H1 (cell line): ENCODE measurements around the gene CSNK1G2. TPM values are rescaled to one million over a fixed set of nuclear protein-coding genes. Genes with fewer than 3 reads are reported as not detected.
A peak's percentile ranks its signal among the peaks of the same experiment; 100 is the strongest.

Experiments used
- CTCF ChIA-PET: fragments of 300-600 bp; sonication (Branson Sonifier 250); formaldehyde crosslinking; loops from one replicate; lab custom pipeline; 2021; ENCODE audit not compliant: partially characterized antibody; lab: Charles Lee
- POLR2A ChIA-PET: fragments of 300-600 bp; sonication (Branson Sonifier 250); formaldehyde crosslinking; loops from one replicate; lab custom pipeline; 2021; ENCODE audit warnings: inconsistent platforms; ENCODE audit not compliant: partially characterized antibody; lab: Charles Lee
- DNase-seq, 2 experiments: peaks; one replicate each; pipeline versions ENCODE4 v3.0.0 to v3.0.0-alpha.2; 2010 to 2022; ENCODE audit warnings: low spot score in 2 of 2, low read depth in 1 of 2, mixed read lengths in 1 of 2
- FAIRE-seq: peaks from 2 replicates; lab custom pipeline; 2011; peaks lifted over from hg19 to GRCh38; lab: Jason Lieb, UNC
- H2AFZ ChIP-seq: 2 replicates; pipeline ENCODE4 v1.8.1; 2012; ENCODE audit warnings: low read length, inconsistent platforms
- H2AK5ac ChIP-seq: 2 replicates; pipeline ENCODE4 v1.6.1; 2013; ENCODE audit warnings: low read depth, low read length
- H2BK120ac ChIP-seq: replicated peaks from 2 replicates; pipeline ENCODE3; 2013; ENCODE audit warnings: low read depth, low read length, inconsistent platforms
- H2BK12ac ChIP-seq: 2 replicates; pipeline ENCODE4 v1.6.1; 2013; ENCODE audit warnings: low read depth, low read length
- H2BK15ac ChIP-seq: 2 replicates; pipeline ENCODE4 v1.6.1; 2013; ENCODE audit warnings: low read length
- H2BK20ac ChIP-seq: 2 replicates; pipeline ENCODE4 v1.6.1; 2013; ENCODE audit warnings: low read length
- H2BK5ac ChIP-seq: 2 replicates; pipeline ENCODE4 v1.6.1; 2013; ENCODE audit warnings: low read depth, low read length
- H3K14ac ChIP-seq: 2 replicates; pipeline ENCODE4 v1.6.1; 2013; ENCODE audit warnings: inconsistent platforms; ENCODE audit not compliant: insufficient read length
- H3K18ac ChIP-seq: 2 replicates; pipeline ENCODE4 v1.6.1; 2013; ENCODE audit warnings: low read length; ENCODE audit errors: extremely low read depth
- H3K23ac ChIP-seq: 2 replicates; pipeline ENCODE4 v1.6.1; 2013; ENCODE audit warnings: inconsistent platforms; ENCODE audit not compliant: insufficient read length
- H3K23me2 ChIP-seq: 2 replicates; pipeline ENCODE4 v1.6.1; 2013; ENCODE audit warnings: low read depth, low read length
- H3K27ac ChIP-seq: 2 replicates; pipeline ENCODE4 v1.6.1; 2011; ENCODE audit warnings: low read depth, low read length, inconsistent platforms
- H3K27me3 ChIP-seq, 4 experiments: replicated peaks in 1 of 4; 1 replicate in 1 of 4; 2 replicates in 3 of 4; pipeline versions ENCODE4 v1.6.1 to v1.8.1; 2011 to 2013; ENCODE audit warnings: low read length in 3 of 4, mild to moderate bottlenecking in 3 of 4, inconsistent platforms in 2 of 4, mixed read lengths in 2 of 4, moderate library complexity in 1 of 4; ENCODE audit not compliant: control insufficient read depth in 3 of 4, insufficient read depth in 3 of 4; ENCODE audit errors: extremely low read depth in 1 of 4
- H3K36me3 ChIP-seq, 4 experiments: 2 replicates each; pipeline versions ENCODE4 v1.6.1 to v1.8.1; 2011 to 2013; ENCODE audit warnings: mild to moderate bottlenecking in 4 of 4, low read length in 3 of 4, moderate library complexity in 2 of 4, control low read depth in 1 of 4, inconsistent platforms in 1 of 4; ENCODE audit not compliant: insufficient read depth in 4 of 4, control insufficient read depth in 2 of 4
- H3K4ac ChIP-seq: replicated peaks from 2 replicates; pipeline ENCODE3; 2013; ENCODE audit warnings: low read length, low read depth, mixed read lengths, inconsistent platforms; ENCODE audit not compliant: insufficient read length
- H3K4me1 ChIP-seq, 4 experiments: replicated peaks in 1 of 4; 1 replicate in 1 of 4; 2 replicates in 3 of 4; pipeline versions ENCODE4 v1.6.1 to v1.8.1; 2011 to 2013; ENCODE audit warnings: low read length in 3 of 4, inconsistent platforms in 2 of 4, mixed read lengths in 1 of 4; ENCODE audit not compliant: insufficient read depth in 4 of 4, control insufficient read depth in 3 of 4
- H3K4me2 ChIP-seq, 2 experiments: 2 replicates each; pipeline versions ENCODE4 v1.6.1 to v1.8.1; 2011 to 2013; ENCODE audit warnings: low read depth in 2 of 2, low read length in 2 of 2, control low read depth in 1 of 2, inconsistent platforms in 1 of 2, mild to moderate bottlenecking in 1 of 2; ENCODE audit not compliant: insufficient read depth in 1 of 2
- H3K4me3 ChIP-seq, 4 experiments: fragments of 200-600, 300-600 bp in 1 of 4; sonication (generic), shearing (Covaris generic), sonication (Bioruptor Twin) in 1 of 4; 2 replicates each; pipeline versions ENCODE4 v1.5.1 to v1.8.1; 2011 to 2016; ENCODE audit warnings: low read length in 4 of 4, low read depth in 3 of 4, control low read depth in 2 of 4, inconsistent platforms in 2 of 4, mild to moderate bottlenecking in 2 of 4, mixed read lengths in 1 of 4, moderate library complexity in 1 of 4; ENCODE audit not compliant: insufficient read depth in 2 of 4; ENCODE audit errors: extremely low read depth in 1 of 4
- H3K56ac ChIP-seq: replicated peaks from 2 replicates; pipeline ENCODE3; 2013; ENCODE audit warnings: low read depth, mild to moderate bottlenecking, mixed read lengths, low read length, inconsistent platforms; ENCODE audit not compliant: insufficient read length
- H3K79me1 ChIP-seq: 2 replicates; pipeline ENCODE4 v1.6.1; 2013; ENCODE audit warnings: low read depth, low read length, control low read depth
- H3K79me2 ChIP-seq, 2 experiments: 2 replicates each; pipeline versions ENCODE4 v1.6.1 to v1.8.1; 2012 to 2013; ENCODE audit warnings: low read length in 2 of 2, mild to moderate bottlenecking in 2 of 2, inconsistent platforms in 1 of 2; ENCODE audit not compliant: insufficient read depth in 2 of 2, control insufficient read depth in 1 of 2
- H3K9ac ChIP-seq, 4 experiments: replicated peaks in 1 of 4; 1 replicate in 1 of 4; 2 replicates in 3 of 4; pipeline versions ENCODE4 v1.6.1 to v1.8.1; 2011 to 2013; ENCODE audit warnings: low read depth in 3 of 4, low read length in 3 of 4, control low read depth in 2 of 4, mild to moderate bottlenecking in 2 of 4, moderate library complexity in 2 of 4, inconsistent platforms in 1 of 4; ENCODE audit errors: extremely low read depth in 1 of 4
- H3K9me3 ChIP-seq, 2 experiments: 2 replicates each; pipeline versions ENCODE4 v1.6.1 to v1.8.1; 2012 to 2013; ENCODE audit warnings: mild to moderate bottlenecking in 2 of 2, moderate library complexity in 2 of 2, control low read depth in 1 of 2, inconsistent platforms in 1 of 2, low read depth in 1 of 2, low read length in 1 of 2, mixed read lengths in 1 of 2; ENCODE audit not compliant: insufficient read depth in 2 of 2
- H4K20me1 ChIP-seq, 2 experiments: replicated peaks in 1 of 2; 2 replicates each; pipeline versions ENCODE3 to v1.8.1; 2011 to 2013; ENCODE audit warnings: inconsistent platforms in 2 of 2, low read length in 2 of 2, mild to moderate bottlenecking in 1 of 2; ENCODE audit not compliant: insufficient read depth in 2 of 2, control insufficient read depth in 1 of 2
- H4K5ac ChIP-seq: 2 replicates; pipeline ENCODE4 v1.6.1; 2013; ENCODE audit warnings: low read length, low read depth, mixed read lengths, inconsistent platforms; ENCODE audit not compliant: insufficient read length
- H4K8ac ChIP-seq: 2 replicates; pipeline ENCODE4 v1.8.0; 2013; ENCODE audit warnings: mild to moderate bottlenecking, moderate library complexity, low read length, inconsistent platforms; ENCODE audit not compliant: insufficient read depth; ENCODE audit errors: extremely low read depth
- H4K91ac ChIP-seq: replicated peaks from 2 replicates; pipeline ENCODE3; 2013; ENCODE audit warnings: low read length, mixed read lengths, inconsistent platforms; ENCODE audit not compliant: insufficient read length
- CBX8 ChIP-seq: fragments of 300-800, 300-1000 bp; sonication (generic); IDR thresholded peaks from 2 replicates; pipeline ENCODE4 v1.7.1; 2016; ENCODE audit warnings: low read depth, low read length, borderline replicate concordance
- CHD1 ChIP-seq: IDR thresholded peaks from 2 replicates; pipeline ENCODE4 v1.6.1; 2012; ENCODE audit warnings: low read depth, low read length, improper control_type of control experiment
- HDAC6 ChIP-seq: IDR thresholded peaks from one replicate; pipeline ENCODE4 v1.7.1; 2012; ENCODE audit warnings: low read depth, mild to moderate bottlenecking, inconsistent platforms, low read length, moderate library complexity
- WGBS, 2 experiments: shearing (Covaris generic) in 1 of 2; methylation state at CpG; one replicate each; pipeline versions ENCODE4 v1.1.6 to v1.1.7; 2013 to 2015; ENCODE audit warnings: low lambda C conversion rate in 2 of 2, mixed read lengths in 2 of 2, inconsistent platforms in 1 of 2, low coverage in 1 of 2, missing lambda C conversion rate in 1 of 2; ENCODE audit not compliant: insufficient replicate concordance in 2 of 2, insufficient coverage in 1 of 2, insufficient read length in 1 of 2; ENCODE audit errors: extremely low coverage in 1 of 2, missing lambda C conversion rate in 1 of 2; 5-methylcytosine and 5-hydroxymethylcytosine counted together
- polyA plus RNA-seq, 7 experiments: library from polyadenylated mRNA; depleted of rRNA in 3 of 7; stranded (reverse) in 5 of 7; unstranded in 2 of 7; fragments of >200 nt in 5 of 7; fragments of 200-250 nt in 2 of 7; gene quantifications; 1 replicate in 5 of 7; 2 replicates in 1 of 7; 4 replicates in 1 of 7; pipeline versions ENCODE4 v1.2.1 to v1.2.3, GENCODE V29; 2011 to 2013; ENCODE audit warnings: missing spikeins in 2 of 7, mixed read lengths in 2 of 7
- total RNA-seq: library from RNA; stranded (reverse); fragmentation: NEBNext Ultra II Directional; extraction: Animal tissue kit (Norgen Biotek cat#: 25700); gene quantifications from 2 replicates; pipeline ENCODE4 v1.2.1, GENCODE V29; 2021

CSNK1G2 gene
- total and polyA plus RNA-seq, 2 of the 8 experiments (the other 6 are each of a cell fraction or from before 2014, with no cell fraction given): 99.5 to 130 TPM

DNA sequence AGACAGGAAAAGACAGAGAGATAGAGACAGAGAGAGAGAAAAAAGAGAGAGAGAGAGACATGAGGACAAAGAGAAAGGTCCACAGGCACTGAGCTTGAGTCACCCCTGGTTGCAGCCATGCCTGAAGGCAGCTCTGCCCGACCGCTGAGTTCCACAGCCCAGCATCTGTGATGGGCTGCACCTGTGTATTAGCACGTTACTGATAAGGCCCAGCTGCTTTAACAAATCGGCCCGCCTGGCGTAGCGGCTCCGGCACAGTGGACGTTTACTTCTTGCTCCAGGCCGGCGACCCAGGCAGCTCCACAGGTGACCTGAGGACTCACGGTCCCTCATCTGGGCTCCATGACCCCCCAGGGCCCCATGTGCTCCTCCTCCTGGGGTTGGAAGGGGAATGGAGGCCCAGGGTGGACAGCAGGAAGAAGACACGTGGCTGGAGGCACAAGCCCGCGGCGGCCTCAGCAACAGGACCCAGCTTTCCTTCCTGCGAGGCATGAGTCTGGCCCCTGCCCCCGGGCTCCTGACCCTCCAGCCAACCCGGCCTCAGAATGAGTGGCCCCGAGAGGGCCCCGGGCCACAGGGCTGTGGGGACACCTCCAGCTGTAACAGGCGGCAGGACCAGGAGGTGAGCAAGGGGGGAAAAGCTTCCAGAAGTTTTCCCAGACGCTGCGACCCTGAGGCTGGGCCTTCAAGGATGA, 3.9 kb upstream of the CSNK1G2 start:
- ChIA-PET POLR2A (interaction anchor here (0.6 to 2.3 kb wide), 6 partner anchors 9 to 333 kb away, joined by 3 to 13 read pairs (median 3); no protein-coding TSS in a partner anchor), CTCF (interaction anchor here (0.6 to 2.6 kb wide), 10 partner anchors 9 to 325 kb away, joined by 3 to 17 read pairs (median 3); no protein-coding TSS in a partner anchor)
- DNase-seq: no peak
- no peak overlapping the region for H3K9ac ChIP-seq
- H2BK120ac ChIP-seq: no peak overlapping the region
- H3K23ac ChIP-seq: no peak overlapping the region
- H4K8ac ChIP-seq: 0 out of 2 replicates have a peak overlapping the region, but pooled peaks have one; percentile 8
- H3K14ac ChIP-seq: no peak overlapping the region
- peaks cover 3 to 4% of the 10 kb centered on the region in 2 experiments; a peak in 1 of 4 replicates for H3K9me3 ChIP-seq
- H4K5ac ChIP-seq: no peak overlapping the region
- H2AK5ac ChIP-seq: no peak overlapping the region
- H3K18ac ChIP-seq: no peak overlapping the region
- H2AFZ ChIP-seq: no peak overlapping the region
- H3K23me2 ChIP-seq: peaks cover 7% of the 10 kb centered on the region; the same call in 1 of the 2 replicates
- no peak overlapping the region for H2BK15ac ChIP-seq
- H2BK20ac ChIP-seq: no peak overlapping the region
- no peak overlapping the region for H2BK5ac ChIP-seq
- H3K4me3 ChIP-seq: no peak overlapping the region
- no peak overlapping the region for H4K91ac ChIP-seq
- H3K27ac ChIP-seq: no peak overlapping the region
- no peaks in the 10 kb centered on the region for H4K20me1 ChIP-seq
- H3K4ac ChIP-seq: no peak overlapping the region
- no peak overlapping the region for H2BK12ac ChIP-seq
- peaks cover 0 to 8% (median 3%) of the 10 kb centered on the region in 4 experiments; a peak in 5 of 7 replicates for H3K4me1 ChIP-seq
- H3K56ac ChIP-seq: no peak overlapping the region
- H3K27me3 ChIP-seq: no peaks in the 10 kb centered on the region
- peaks cover 4 to 6% of the 10 kb centered on the region in 2 experiments; a peak in 3 of 4 replicates for H3K79me2 ChIP-seq
- H3K4me2 ChIP-seq: no peak overlapping the region
- no peaks in the 10 kb centered on the region for H3K79me1 ChIP-seq
- WGBS, 2 experiments: 92% methylated on average over 20 of the region's 24 CpGs; no CpG with 5 or more reads in 1 of the 2 experiments
- no peak for FAIRE-seq
- no peaks in the 10 kb centered on the region for H3K36me3 ChIP-seq
- TF ChIP-seq HDAC6: no peak
- TF ChIP-seq CBX8: no peak
- TF ChIP-seq CHD1: no peak
